BJ (cell line): ENCODE data around the gene KLRD1. TPM values are rescaled to one million over a fixed set of nuclear protein-coding genes. Genes with fewer than 3 reads are reported as not detected.

ENCODE experiments used
- CTCF ChIA-PET: fragments of 350-600 bp; formaldehyde crosslinking; extraction: SDS; loops from one replicate; lab custom pipeline; 2021; ENCODE audit warnings: antibody characterized with exemption, inconsistent platforms; lab: Yijun Ruan, JAX
- POLR2A ChIA-PET: fragments of 300-600 bp; sonication (Branson Sonifier 250); formaldehyde crosslinking; extraction: SDS; loops from one replicate; lab custom pipeline; 2021; ENCODE audit warnings: antibody characterized with exemption; lab: Charles Lee
- DNase-seq: peaks from one replicate; pipeline ENCODE4 v3.0.0-alpha.2; 2011; ENCODE audit warnings: low read depth
- H3K27me3 ChIP-seq: 2 replicates; pipeline ENCODE4 v1.6.0; 2011; ENCODE audit warnings: low read length; ENCODE audit not compliant: control insufficient read depth, insufficient read depth
- H3K36me3 ChIP-seq: 2 replicates; pipeline ENCODE4 v1.5.1; 2011; ENCODE audit warnings: low read length; ENCODE audit not compliant: control insufficient read depth, insufficient read depth
- H3K4me3 ChIP-seq: 2 replicates; pipeline ENCODE4 v1.5.1; 2011; ENCODE audit warnings: low read depth, mild to moderate bottlenecking, control low read depth, low read length
- polyA plus RNA-seq: library from polyadenylated mRNA; depleted of rRNA; stranded (reverse); fragments of >200 nt; gene quantifications from 2 replicates; pipeline ENCODE4 v1.2.3, GENCODE V29; 2011
- TF ChIP-seq, protein P1 (sequence below): IDR thresholded peaks from 2 replicates; pipeline ENCODE4 v1.5.1; 2011; ENCODE audit warnings: low read depth, mild to moderate bottlenecking, control low read depth, inconsistent platforms, low read length, moderate library complexity; ENCODE audit not compliant: insufficient read depth

KLRD1 gene
- polyA plus RNA-seq, 1 experiment = 0.13 TPM

DNA sequence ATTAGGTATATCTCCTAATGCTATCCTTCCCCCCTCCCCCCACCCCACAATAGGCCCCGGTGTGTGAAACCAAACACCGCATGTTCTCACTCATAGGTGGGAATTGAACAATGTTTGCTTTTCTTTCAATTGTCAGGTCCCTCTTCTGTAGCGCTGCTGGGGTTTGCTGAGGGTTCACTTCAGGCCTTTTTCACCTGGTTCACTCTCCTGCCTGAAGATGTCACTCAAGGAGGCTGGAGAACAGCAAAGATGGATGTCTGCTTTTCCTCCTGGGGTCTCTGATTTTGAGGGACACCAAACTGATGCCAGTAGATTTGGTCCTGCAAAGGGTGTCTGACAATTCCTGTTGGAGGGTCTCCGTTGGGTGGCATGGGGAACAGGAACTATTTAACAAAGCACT, 46.4 kb downstream of the KLRD1 start:
- Histone ChIP-seq H3K36me3 (no peaks in the 10 kb centered on the region), H3K27me3 (no peaks in the 10 kb centered on the region), H3K4me3 (no peak overlapping the region)
- DNase-seq = no peak
- POLR2A ChIA-PET = no interaction called here
- TF ChIP-seq, protein P1, sequence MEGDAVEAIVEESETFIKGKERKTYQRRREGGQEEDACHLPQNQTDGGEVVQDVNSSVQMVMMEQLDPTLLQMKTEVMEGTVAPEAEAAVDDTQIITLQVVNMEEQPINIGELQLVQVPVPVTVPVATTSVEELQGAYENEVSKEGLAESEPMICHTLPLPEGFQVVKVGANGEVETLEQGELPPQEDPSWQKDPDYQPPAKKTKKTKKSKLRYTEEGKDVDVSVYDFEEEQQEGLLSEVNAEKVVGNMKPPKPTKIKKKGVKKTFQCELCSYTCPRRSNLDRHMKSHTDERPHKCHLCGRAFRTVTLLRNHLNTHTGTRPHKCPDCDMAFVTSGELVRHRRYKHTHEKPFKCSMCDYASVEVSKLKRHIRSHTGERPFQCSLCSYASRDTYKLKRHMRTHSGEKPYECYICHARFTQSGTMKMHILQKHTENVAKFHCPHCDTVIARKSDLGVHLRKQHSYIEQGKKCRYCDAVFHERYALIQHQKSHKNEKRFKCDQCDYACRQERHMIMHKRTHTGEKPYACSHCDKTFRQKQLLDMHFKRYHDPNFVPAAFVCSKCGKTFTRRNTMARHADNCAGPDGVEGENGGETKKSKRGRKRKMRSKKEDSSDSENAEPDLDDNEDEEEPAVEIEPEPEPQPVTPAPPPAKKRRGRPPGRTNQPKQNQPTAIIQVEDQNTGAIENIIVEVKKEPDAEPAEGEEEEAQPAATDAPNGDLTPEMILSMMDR = no peak
- CTCF ChIA-PET = no interaction called here

DNA sequence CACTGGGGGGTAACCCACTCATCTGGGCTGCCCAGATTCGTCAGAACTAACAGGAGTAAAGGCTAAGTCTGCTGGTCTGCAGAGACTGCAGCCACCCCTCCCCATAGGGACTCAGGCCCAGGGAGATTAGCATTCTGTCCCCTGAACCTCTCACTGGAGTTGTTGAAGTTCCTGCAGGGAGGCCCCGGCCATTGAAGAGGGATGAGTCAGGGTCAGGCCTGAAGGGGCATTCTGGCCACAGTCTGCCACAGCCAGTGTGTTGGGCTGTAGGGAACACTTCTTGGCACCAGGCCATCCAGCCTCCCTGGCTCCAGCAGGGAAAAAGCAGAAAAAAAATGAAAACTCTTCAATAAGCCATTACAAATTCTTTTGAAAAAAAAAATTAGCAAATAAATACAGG, 46.8 kb downstream of the KLRD1 start:
- no peaks in the 10 kb centered on the region for H3K27me3 ChIP-seq
- POLR2A ChIA-PET = no interaction called here
- DNase-seq = no peak
- H3K4me3 ChIP-seq = no peak overlapping the region
- no peaks in the 10 kb centered on the region for H3K36me3 ChIP-seq
- CTCF ChIA-PET = no interaction called here
- TF ChIP-seq, protein P1 = no peak

DNA sequence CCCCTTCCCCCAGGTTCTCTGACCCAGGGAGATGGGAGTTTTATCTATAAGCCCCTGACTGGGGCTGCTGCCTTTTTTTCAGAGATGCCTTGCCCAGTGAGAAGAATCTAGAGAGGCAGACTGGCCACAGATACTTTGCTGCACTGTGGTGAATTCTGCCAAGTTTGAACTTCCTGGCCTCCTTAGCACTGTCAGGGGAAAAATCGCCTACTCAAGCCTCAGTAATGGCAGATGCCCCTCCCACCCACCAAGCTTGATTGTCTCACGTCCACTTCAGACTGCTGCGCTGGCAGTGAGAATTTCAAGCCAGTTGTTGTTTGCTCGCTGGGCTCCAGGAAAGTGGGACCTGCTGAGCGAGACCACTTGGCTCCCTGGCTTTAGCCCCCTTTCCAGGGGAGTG, 50.5 kb downstream of the KLRD1 start:
- no peak for DNase-seq
- Histone ChIP-seq H3K4me3 (no peak overlapping the region), H3K36me3 (no peaks in the 10 kb centered on the region), H3K27me3 (no peaks in the 10 kb centered on the region)
- ChIA-PET CTCF (interaction anchor here (0.7 kb wide), 1 partner anchor 9 kb away, joined by 3 read pairs; no protein-coding TSS in a partner anchor), POLR2A (no interaction called here)
- TF ChIP-seq, protein P1 = no peak

DNA sequence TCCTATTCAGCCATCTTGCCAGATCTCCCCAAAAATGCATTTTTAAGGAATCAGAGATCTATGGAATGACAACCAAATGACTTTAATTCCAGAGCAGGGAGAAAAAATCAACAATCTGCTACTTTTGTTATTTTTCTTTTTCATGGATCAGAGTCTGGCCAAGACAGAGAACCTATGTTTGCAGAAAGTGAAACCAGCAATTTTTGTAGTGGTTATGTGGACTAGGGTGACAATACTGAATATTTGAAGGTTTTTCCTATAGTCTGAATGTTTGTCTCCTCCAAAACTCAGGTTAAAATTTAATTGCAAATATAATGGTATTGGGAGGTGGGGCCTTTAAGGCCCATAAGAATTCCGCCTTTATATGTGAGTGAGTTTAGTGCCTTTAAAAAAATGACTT, 51.3 kb downstream of the KLRD1 start:
- ChIA-PET POLR2A (no interaction called here), CTCF (no interaction called here)
- no peak for DNase-seq
- Histone ChIP-seq H3K36me3 (no peaks in the 10 kb centered on the region), H3K27me3 (no peaks in the 10 kb centered on the region), H3K4me3 (no peak overlapping the region)
- TF ChIP-seq, protein P1 = no peak

DNA sequence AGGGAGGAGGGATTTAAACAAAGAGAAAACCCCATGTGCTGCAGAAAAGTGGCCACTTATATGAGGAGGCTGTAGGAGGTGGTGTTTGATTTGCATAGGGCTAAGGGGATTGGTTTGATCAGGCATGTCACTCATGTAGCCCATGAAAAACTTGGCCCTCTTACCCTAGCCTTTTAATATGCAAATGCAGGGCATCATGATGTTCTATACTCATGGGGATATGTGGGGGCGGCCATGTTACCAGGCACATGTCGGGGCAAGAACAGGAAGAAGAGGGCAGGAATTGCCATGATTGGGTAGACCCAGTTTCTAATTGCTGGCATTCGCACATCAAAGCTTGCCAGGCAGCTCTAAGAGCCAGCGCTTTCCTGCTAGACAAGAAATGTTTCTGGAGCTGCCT, 53.4 kb downstream of the KLRD1 start:
- ChIA-PET POLR2A (no interaction called here), CTCF (interaction anchor here (0.7 kb wide), 1 partner anchor 21 kb away, joined by 3 read pairs; no protein-coding TSS in a partner anchor)
- no peak for DNase-seq
- no peaks in the 10 kb centered on the region for H3K27me3 ChIP-seq
- no peaks in the 10 kb centered on the region for H3K36me3 ChIP-seq
- no peak overlapping the region for H3K4me3 ChIP-seq
- TF ChIP-seq, protein P1 = no peak
